Astrocyte of the cerebellum (primary cell): Measurements from ENCODE around the gene WWP2.

Experiments
- DNase-seq: peaks from one replicate; pipeline ENCODE4 v3.0.0-alpha.2; 2011; ENCODE audit warnings: low read depth
- H3K4me3 ChIP-seq: 2 replicates; pipeline ENCODE4 v1.5.1; 2011; ENCODE audit warnings: mild to moderate bottlenecking, low read depth, low read length, moderate library complexity
- CTCF ChIP-seq: IDR thresholded peaks from 2 replicates; pipeline ENCODE4 v1.5.1; 2012; ENCODE audit warnings: low read length, low read depth, moderate library complexity, mild to moderate bottlenecking; ENCODE audit errors: missing control alignments
- in situ Hi-C: cut with HindIII; loops from 2 replicates; pipeline ENCODE4 v1.10.0; 2017; ENCODE audit warnings: low sequenced_read_pairs

The WWP2 gene

DNA sequence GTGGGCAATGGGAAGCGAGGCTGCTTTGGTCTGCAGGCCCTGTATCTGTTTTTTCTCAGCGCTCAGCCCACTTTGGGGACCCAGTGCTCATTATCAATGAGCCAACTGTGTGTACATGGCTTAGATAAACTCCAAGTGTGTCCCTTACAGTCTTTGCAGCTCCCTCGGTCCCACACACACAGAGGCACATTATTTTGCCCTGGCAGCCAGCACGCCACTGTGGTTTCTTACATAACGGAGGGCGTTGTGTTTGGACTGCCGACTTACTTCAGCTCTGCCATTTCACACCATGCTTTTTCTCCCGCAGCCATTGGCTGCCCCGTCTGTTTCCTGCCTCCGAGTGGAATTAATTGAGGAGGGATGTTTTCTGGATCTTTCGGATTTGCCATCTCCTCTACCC, 132.5 kb downstream of the WWP2 start:
- no peak overlapping the region for H3K4me3 ChIP-seq
- in situ Hi-C loops: no loop called here
- no peak for TF ChIP-seq CTCF
- DNase-seq: no peak

DNA sequence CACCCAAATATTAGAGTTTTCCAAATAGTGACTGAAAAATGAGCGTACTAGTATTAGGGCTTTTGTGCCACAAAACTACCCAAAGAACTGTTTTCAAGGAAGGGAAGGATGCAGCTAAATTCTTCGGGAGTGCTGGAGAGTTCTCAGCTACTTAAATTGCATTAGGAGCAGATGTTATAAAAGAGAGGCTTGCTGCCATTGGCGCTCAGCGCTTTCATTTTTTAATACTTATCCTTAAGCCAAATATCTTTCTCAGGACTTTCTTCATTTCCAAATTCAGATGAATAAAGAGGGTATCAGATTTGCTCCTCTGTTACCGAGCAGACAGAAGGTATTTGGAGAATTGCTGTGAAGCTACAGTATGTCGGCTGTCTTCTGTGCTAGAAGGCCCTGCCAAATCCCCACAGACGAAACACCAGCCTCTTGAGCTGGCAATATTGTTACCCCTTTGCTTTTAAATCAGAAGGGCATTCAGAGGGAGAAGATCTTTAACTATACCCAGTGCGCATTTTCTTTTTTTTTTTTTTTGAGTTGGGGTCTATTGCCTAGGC, 141.8 kb downstream of the WWP2 start:
- in situ Hi-C loops: loop anchor here (5.0 kb wide), 1 partner anchor 97 kb away; no protein-coding TSS in a partner anchor
- no peak for DNase-seq
- no peak for TF ChIP-seq CTCF
- no peak overlapping the region for H3K4me3 ChIP-seq

- H3K4me3 ChIP-seq: no peak overlapping the region
- in situ Hi-C loops: loop anchor here (5.0 kb wide), 1 partner anchor 97 kb away; no protein-coding TSS in a partner anchor
- TF ChIP-seq CTCF: no peak
- DNase-seq: no peak
Observed at GRCh38 chr16:69904495-69905170, 142.5 kb downstream of the WWP2 start.

- in situ Hi-C loops: no loop called here
- TF ChIP-seq CTCF: no peak
- no peak for DNase-seq
- H3K4me3 ChIP-seq: no peak overlapping the region
Observed at GRCh38 chr16:69905171-69905555, 143.0 kb downstream of the WWP2 start.

DNA sequence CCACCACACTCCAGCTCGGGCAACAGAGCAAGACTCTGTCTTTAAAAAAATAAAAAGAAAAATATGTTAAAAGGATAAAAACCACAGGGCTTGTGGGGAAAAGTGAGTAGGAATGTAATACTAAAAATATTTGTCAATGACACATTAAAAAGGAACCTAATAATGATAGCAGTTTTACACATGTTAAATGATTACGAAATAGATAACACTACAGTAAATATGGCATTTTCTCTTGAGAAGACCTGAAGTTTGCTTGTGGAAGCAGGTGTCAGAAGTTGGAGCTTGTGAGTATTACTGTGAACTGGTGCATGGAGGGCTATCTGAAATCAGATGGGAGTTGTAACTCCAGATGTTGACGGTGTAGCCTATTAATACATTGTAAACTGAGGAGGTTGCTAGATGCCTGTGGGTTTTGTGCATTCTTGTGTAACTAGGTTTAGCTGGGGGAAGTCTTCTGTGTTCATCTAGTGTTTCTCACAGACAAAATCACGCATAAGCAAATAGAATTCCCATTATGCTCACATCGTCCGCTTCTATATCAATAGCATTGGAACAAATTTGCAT, 144.8 kb downstream of the WWP2 start:
- in situ Hi-C loops: no loop called here

GRCh38 chr16:69909043-69909442, 146.9 kb downstream of the WWP2 start:
- in situ Hi-C loops: no loop called here
- H3K4me3 ChIP-seq: no peak overlapping the region
- no peak for DNase-seq
- TF ChIP-seq CTCF: no peak

More for the DNA sequence above, 144.8 kb downstream of the WWP2 start:
- no peak overlapping the region for H3K4me3 ChIP-seq
- no peak for TF ChIP-seq CTCF
- DNase-seq: peak; percentile 55
